PFSK-1 (cell line): ENCODE data around the gene APP.

ENCODE experiments used
- FOXP2 ChIP-seq: optimal IDR thresholded peaks from 2 replicates; pipeline ENCODE3; 2011; ENCODE audit warnings: borderline replicate concordance, control low read depth, inconsistent platforms; ENCODE audit not compliant: insufficient read depth; ENCODE audit errors: extremely low read length, extremely low read depth
- POLR2AphosphoS5 ChIP-seq: IDR thresholded peaks from 2 replicates; pipeline ENCODE4 v1.6.1; 2012; ENCODE audit warnings: low read depth, mild to moderate bottlenecking, control low read depth, low read length, moderate library complexity
- SIN3A ChIP-seq: IDR thresholded peaks from 2 replicates; pipeline ENCODE4 v1.6.1; 2012; ENCODE audit warnings: mild to moderate bottlenecking, low read length, moderate library complexity, borderline replicate concordance; ENCODE audit not compliant: insufficient read depth
- TAF1 ChIP-seq: IDR thresholded peaks from 2 replicates; pipeline ENCODE4 v1.6.1; 2012; ENCODE audit warnings: low read length, control low read depth, borderline replicate concordance; ENCODE audit not compliant: insufficient read depth
- TF ChIP-seq, protein P1 (sequence below), 2 experiments: IDR thresholded peaks; 2 replicates each; pipeline versions ENCODE4 v1.6.1 to v1.8.0; 2011 to 2012; ENCODE audit warnings: low read depth in 2 of 2, low read length in 2 of 2, control low read depth in 1 of 2, inconsistent platforms in 1 of 2, mild to moderate bottlenecking in 1 of 2, moderate library complexity in 1 of 2; ENCODE audit not compliant: insufficient read depth in 1 of 2

The APP gene

DNA sequence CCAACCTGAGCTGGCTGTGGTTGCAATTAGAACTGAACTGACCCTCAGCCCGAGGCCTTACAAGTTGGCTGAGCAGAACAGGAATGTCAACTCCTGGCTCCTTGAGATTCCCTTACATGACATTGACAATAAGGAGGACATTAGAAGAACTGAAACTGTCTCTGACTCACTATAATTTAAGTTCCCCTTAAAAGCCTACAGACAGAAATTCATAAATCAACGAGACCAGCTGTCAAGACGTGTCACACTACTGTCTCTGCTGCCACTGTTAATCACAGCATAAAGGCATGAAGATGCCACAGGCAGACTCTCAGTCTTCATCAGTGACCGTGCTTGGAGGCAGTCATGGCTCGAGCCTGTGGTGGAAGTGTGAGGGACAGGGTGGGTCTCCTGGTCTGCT lies 267.0 kb downstream of the APP start:
- no peak for TF ChIP-seq SIN3A
- no peak for TF ChIP-seq TAF1
- TF ChIP-seq POLR2AphosphoS5, result no peak
- TF ChIP-seq FOXP2, result no peak
- TF ChIP-seq, protein P1, sequence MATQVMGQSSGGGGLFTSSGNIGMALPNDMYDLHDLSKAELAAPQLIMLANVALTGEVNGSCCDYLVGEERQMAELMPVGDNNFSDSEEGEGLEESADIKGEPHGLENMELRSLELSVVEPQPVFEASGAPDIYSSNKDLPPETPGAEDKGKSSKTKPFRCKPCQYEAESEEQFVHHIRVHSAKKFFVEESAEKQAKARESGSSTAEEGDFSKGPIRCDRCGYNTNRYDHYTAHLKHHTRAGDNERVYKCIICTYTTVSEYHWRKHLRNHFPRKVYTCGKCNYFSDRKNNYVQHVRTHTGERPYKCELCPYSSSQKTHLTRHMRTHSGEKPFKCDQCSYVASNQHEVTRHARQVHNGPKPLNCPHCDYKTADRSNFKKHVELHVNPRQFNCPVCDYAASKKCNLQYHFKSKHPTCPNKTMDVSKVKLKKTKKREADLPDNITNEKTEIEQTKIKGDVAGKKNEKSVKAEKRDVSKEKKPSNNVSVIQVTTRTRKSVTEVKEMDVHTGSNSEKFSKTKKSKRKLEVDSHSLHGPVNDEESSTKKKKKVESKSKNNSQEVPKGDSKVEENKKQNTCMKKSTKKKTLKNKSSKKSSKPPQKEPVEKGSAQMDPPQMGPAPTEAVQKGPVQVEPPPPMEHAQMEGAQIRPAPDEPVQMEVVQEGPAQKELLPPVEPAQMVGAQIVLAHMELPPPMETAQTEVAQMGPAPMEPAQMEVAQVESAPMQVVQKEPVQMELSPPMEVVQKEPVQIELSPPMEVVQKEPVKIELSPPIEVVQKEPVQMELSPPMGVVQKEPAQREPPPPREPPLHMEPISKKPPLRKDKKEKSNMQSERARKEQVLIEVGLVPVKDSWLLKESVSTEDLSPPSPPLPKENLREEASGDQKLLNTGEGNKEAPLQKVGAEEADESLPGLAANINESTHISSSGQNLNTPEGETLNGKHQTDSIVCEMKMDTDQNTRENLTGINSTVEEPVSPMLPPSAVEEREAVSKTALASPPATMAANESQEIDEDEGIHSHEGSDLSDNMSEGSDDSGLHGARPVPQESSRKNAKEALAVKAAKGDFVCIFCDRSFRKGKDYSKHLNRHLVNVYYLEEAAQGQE (IDR thresholded peaks at IDR 0.05; ENCODE audit: insufficient read depth in 1 of 2, low read depth in 2 of 2, low read length in 2 of 2), result no peak

DNA sequence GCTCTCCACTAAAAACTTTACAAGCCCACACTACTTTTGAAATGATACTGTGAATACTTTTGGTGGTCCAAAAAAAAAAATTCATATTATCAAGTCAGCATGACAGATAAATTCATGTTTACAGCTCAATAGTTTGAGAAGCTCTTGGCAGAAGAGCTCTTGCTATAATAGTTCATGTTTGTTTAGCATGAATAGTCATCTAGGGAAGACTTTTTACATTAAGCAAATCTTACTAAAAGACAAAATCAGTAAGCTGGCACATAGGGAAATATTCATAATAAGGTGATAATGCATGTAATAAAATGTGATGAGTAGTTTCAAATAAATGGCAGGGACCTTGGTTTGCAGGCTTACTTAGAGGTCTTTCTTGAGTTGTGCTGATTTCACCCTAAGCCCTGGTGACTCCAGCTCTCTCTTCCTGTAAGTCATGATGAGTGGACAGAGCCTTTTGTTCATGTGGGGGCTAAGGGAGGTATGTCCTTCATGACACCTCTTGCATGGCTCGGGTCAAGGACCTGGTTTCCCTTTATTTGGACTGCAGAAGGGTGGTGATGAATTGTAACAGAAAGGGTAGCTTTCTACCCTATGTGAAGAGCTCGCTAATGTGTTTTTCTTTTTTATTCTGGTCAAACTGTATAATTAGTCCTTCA lies 269.1 kb downstream of the APP start:
- TF ChIP-seq POLR2AphosphoS5 (no peak), FOXP2 (no peak), SIN3A (no peak), TAF1 (no peak)
- TF ChIP-seq, protein P1 (IDR thresholded peaks at IDR 0.05; ENCODE audit: insufficient read depth in 1 of 2, low read depth in 2 of 2, low read length in 2 of 2), result no peak

DNA sequence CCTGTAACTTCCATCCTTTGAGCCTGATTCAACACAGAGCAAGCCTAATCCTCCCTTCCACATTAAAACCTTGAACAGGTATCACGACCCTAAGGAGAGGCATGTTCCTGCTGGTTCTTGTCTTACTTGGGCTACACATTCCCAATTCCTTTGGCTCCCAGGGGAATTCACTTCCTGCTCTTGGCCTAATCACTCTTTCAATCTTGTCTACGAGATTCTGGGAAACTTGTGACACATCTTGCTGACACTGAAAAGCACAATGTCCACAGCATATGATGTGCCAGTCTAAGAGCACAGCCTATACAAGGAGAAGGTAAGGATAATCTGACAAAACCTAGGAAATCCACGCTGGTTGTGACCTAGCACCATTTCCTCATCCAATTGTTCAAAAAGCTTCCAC lies 271.9 kb downstream of the APP start:
- TF ChIP-seq FOXP2 (no peak), TAF1 (no peak), SIN3A (no peak), POLR2AphosphoS5 (0 out of 2 replicates have a peak, but pooled peaks have one; percentile 33)
- TF ChIP-seq, protein P1 (IDR thresholded peaks at IDR 0.05; ENCODE audit: insufficient read depth in 1 of 2, low read depth in 2 of 2, low read length in 2 of 2), result no peak

DNA sequence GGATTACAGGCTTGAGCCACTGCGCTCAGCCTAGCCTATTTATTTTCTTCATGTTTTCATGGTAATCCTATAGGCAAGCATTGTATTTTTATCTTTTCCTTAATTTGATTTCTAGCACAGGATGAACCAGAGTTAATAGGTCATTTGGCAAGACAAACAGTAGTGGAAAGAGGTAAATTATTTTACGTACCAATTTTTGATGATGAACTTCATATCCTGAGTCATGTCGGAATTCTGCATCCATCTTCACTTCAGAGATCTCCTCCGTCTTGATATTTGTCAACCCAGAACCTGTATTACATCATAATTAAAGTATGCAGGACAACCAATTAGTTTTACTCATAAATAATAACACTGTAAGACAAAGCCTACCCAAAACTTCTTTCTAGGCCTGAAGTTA lies 273.2 kb downstream of the APP start:
- TF ChIP-seq SIN3A, result no peak

DNA sequence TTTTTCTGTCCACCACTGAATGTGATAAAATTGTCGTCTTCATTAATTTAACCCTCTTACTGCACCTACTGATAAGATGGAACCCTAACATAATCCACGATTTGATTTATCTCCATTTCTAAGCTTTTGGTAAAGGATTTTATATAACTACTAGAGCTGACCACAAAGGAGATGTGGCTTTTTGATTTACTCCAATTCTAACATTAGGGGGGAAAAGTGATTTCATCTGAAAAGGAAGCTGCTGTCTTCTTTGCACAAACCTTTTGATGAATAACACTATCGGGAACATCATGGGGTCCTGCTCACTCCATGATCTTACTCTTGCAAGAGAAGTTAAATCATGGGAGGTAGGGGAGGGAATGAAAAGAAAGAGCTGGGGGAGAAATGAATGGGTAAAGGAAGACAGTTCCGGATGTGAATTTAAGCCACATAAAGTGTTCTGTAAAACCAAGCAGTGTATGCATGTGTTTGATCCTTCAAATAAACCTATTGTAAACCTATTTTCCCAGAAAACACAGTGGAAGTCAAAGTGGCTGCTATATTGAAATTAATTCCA lies 274.0 kb downstream of the APP start:
- TF ChIP-seq, protein P1 (IDR thresholded peaks at IDR 0.05; ENCODE audit: insufficient read depth in 1 of 2, low read depth in 2 of 2, low read length in 2 of 2), result no peak
- TF ChIP-seq FOXP2 (no peak), SIN3A (no peak), POLR2AphosphoS5 (no peak), TAF1 (no peak)
